Neural cell (in vitro differentiated cells): ENCODE measurements around the gene CFAP161. TPM values are rescaled to one million over a fixed set of nuclear protein-coding genes. Genes with fewer than 3 reads are reported as not detected.

ENCODE experiments used
- H2AFZ ChIP-seq: fragments of 200-600, 300-800 bp; sonication (generic), shearing (Covaris generic); 2 replicates; pipeline ENCODE4 v1.6.0; 2014; ENCODE audit warnings: low read depth, mild to moderate bottlenecking, antibody characterized with exemption, low read length, moderate library complexity
- H3F3A ChIP-seq: fragments of 200-600 bp; shearing (Covaris generic); 2 replicates; pipeline ENCODE4 v1.6.1; 2016; ENCODE audit warnings: mild to moderate bottlenecking, moderate library complexity, mixed read lengths, antibody characterized with exemption, low read length; ENCODE audit not compliant: insufficient read depth, poor library complexity, severe bottlenecking
- H3K27ac ChIP-seq: fragments of 200-600, 300-800 bp; sonication (generic), shearing (Covaris generic); 2 replicates; pipeline ENCODE4 v1.5.1; 2014; ENCODE audit warnings: mild to moderate bottlenecking, low read length, moderate library complexity
- H3K27me3 ChIP-seq: fragments of 300-800, 200-600 bp; sonication (generic), shearing (Covaris generic); 2 replicates; pipeline ENCODE4 v1.6.0; 2014; ENCODE audit warnings: mild to moderate bottlenecking, low read depth, low read length, moderate library complexity; ENCODE audit not compliant: insufficient read depth
- H3K36me3 ChIP-seq: fragments of 300-800, 200-600 bp; sonication (generic), shearing (Covaris generic); 2 replicates; pipeline ENCODE4 v1.5.1; 2014; ENCODE audit warnings: mild to moderate bottlenecking, antibody characterized with exemption, low read length, moderate library complexity; ENCODE audit not compliant: insufficient read depth
- H3K4me2 ChIP-seq: fragments of 300-800, 200-600 bp; sonication (generic), shearing (Covaris generic); 2 replicates; pipeline ENCODE4 v1.6.0; 2014; ENCODE audit warnings: mild to moderate bottlenecking, low read length
- H3K4me3 ChIP-seq: fragments of 300-800, 200-600 bp; sonication (generic), shearing (Covaris generic); 2 replicates; pipeline ENCODE4 v1.5.1; 2014; ENCODE audit warnings: mild to moderate bottlenecking, low read length, moderate library complexity
- H3K79me2 ChIP-seq: fragments of 200-600 bp; shearing (Covaris generic); replicated peaks from 2 replicates; pipeline ENCODE4 v1.6.0; 2014; ENCODE audit warnings: mild to moderate bottlenecking, low read length, moderate library complexity; ENCODE audit not compliant: insufficient read depth
- H3K9ac ChIP-seq: fragments of 300-800, 200-600 bp; sonication (generic), shearing (Covaris generic); 2 replicates; pipeline ENCODE4 v1.6.1; 2016; ENCODE audit warnings: mild to moderate bottlenecking, low read length, mixed read lengths
- H3K9me2 ChIP-seq: fragments of 200-600 bp; shearing (Covaris generic); 2 replicates; pipeline ENCODE4 v1.6.1; 2016; ENCODE audit warnings: mild to moderate bottlenecking, low read length, mixed read lengths; ENCODE audit not compliant: insufficient read depth
- H3K9me3 ChIP-seq: fragments of 200-600, 300-800 bp; sonication (generic), shearing (Covaris generic); 2 replicates; pipeline ENCODE4 v1.6.1; 2016; ENCODE audit warnings: mild to moderate bottlenecking, mixed run types, low read length, moderate library complexity, mixed read lengths
- H4K20me1 ChIP-seq: fragments of 200-600 bp; shearing (Covaris generic); 2 replicates; pipeline ENCODE4 v1.6.1; 2016; ENCODE audit warnings: mild to moderate bottlenecking, mixed run types; ENCODE audit not compliant: insufficient read depth
- EP300 ChIP-seq: fragments of 450-650 bp; conservative IDR thresholded peaks from 2 replicates; pipeline ENCODE4 v1.6.1; 2014; ENCODE audit warnings: antibody characterized with exemption, mild to moderate bottlenecking, moderate library complexity; ENCODE audit not compliant: poor library complexity, severe bottlenecking
- EZH2 ChIP-seq: fragments of 200-600, 300-800 bp; shearing (Covaris generic), sonication (generic); IDR thresholded peaks from 2 replicates; pipeline ENCODE4 v1.6.1; 2014; ENCODE audit warnings: antibody characterized with exemption, low read length, borderline replicate concordance, mild to moderate bottlenecking; ENCODE audit not compliant: insufficient read depth, poor library complexity, severe bottlenecking
- MXI1 ChIP-seq: fragments of 450-650 bp; conservative IDR thresholded peaks from 2 replicates; pipeline ENCODE4 v1.6.1; 2014; ENCODE audit warnings: antibody characterized with exemption, mild to moderate bottlenecking; ENCODE audit not compliant: poor library complexity, severe bottlenecking
- POLR2AphosphoS5 ChIP-seq: IDR thresholded peaks from 2 replicates; pipeline ENCODE4 v1.6.1; 2012
- RAD21 ChIP-seq: fragments of 450-650 bp; conservative IDR thresholded peaks from 2 replicates; pipeline ENCODE4 v1.6.1; 2014; ENCODE audit warnings: antibody characterized with exemption, mild to moderate bottlenecking, moderate library complexity
- SMC3 ChIP-seq: fragments of 450-650 bp; conservative IDR thresholded peaks from 2 replicates; pipeline ENCODE4 v1.6.1; 2014; ENCODE audit warnings: antibody characterized with exemption, mild to moderate bottlenecking, moderate library complexity; ENCODE audit not compliant: poor library complexity
- TAF1 ChIP-seq: IDR thresholded peaks from 2 replicates; pipeline ENCODE4 v1.6.1; 2012; ENCODE audit warnings: low read depth
- polyA plus RNA-seq: library from polyadenylated mRNA; depleted of rRNA; stranded (reverse); fragments of >200 nt; gene quantifications from 2 replicates; pipeline ENCODE4 v1.2.3, GENCODE V29; 2014
- TF ChIP-seq, protein P1 (sequence below): fragments of 450-650 bp; IDR thresholded peaks from 2 replicates; pipeline ENCODE4 v1.5.1; 2014; ENCODE audit warnings: antibody characterized with exemption, mild to moderate bottlenecking, moderate library complexity; ENCODE audit not compliant: poor library complexity, severe bottlenecking
- TF ChIP-seq, protein P2 (sequence below): IDR thresholded peaks from 2 replicates; pipeline ENCODE4 v1.6.1; 2012; ENCODE audit warnings: borderline replicate concordance

The CFAP161 gene
- polyA plus RNA-seq, 1 donor from 2014 or later, result not detected

DNA sequence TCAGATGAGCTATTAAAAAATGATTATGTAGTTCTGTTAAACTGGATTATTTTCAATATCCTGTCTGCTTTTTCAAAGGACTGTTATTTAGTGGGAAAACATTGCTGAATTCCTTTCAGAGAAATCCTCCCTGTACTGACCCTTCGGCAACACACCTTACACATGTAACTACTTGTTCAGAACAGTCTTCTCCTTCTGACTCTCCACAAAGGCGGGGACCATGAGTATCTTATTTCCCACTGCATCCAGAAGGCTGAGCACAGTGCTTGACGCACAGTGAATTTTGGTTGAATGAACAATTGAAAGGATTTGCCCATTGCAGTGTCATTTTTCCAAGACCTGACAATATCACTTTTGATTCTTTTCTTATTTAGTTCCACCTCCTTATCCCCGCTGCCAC lies 23.1 kb upstream of the CFAP161 start:
- no peaks in the 10 kb centered on the region for H3K79me2 ChIP-seq
- no peaks in the 10 kb centered on the region for H3F3A ChIP-seq
- H3K4me2 ChIP-seq, result no peak overlapping the region
- TF ChIP-seq SMC3, result no peak
- TF ChIP-seq, protein P1, sequence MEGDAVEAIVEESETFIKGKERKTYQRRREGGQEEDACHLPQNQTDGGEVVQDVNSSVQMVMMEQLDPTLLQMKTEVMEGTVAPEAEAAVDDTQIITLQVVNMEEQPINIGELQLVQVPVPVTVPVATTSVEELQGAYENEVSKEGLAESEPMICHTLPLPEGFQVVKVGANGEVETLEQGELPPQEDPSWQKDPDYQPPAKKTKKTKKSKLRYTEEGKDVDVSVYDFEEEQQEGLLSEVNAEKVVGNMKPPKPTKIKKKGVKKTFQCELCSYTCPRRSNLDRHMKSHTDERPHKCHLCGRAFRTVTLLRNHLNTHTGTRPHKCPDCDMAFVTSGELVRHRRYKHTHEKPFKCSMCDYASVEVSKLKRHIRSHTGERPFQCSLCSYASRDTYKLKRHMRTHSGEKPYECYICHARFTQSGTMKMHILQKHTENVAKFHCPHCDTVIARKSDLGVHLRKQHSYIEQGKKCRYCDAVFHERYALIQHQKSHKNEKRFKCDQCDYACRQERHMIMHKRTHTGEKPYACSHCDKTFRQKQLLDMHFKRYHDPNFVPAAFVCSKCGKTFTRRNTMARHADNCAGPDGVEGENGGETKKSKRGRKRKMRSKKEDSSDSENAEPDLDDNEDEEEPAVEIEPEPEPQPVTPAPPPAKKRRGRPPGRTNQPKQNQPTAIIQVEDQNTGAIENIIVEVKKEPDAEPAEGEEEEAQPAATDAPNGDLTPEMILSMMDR, result no peak
- no peak for TF ChIP-seq TAF1
- no peak for TF ChIP-seq POLR2AphosphoS5
- TF ChIP-seq, protein P2, sequence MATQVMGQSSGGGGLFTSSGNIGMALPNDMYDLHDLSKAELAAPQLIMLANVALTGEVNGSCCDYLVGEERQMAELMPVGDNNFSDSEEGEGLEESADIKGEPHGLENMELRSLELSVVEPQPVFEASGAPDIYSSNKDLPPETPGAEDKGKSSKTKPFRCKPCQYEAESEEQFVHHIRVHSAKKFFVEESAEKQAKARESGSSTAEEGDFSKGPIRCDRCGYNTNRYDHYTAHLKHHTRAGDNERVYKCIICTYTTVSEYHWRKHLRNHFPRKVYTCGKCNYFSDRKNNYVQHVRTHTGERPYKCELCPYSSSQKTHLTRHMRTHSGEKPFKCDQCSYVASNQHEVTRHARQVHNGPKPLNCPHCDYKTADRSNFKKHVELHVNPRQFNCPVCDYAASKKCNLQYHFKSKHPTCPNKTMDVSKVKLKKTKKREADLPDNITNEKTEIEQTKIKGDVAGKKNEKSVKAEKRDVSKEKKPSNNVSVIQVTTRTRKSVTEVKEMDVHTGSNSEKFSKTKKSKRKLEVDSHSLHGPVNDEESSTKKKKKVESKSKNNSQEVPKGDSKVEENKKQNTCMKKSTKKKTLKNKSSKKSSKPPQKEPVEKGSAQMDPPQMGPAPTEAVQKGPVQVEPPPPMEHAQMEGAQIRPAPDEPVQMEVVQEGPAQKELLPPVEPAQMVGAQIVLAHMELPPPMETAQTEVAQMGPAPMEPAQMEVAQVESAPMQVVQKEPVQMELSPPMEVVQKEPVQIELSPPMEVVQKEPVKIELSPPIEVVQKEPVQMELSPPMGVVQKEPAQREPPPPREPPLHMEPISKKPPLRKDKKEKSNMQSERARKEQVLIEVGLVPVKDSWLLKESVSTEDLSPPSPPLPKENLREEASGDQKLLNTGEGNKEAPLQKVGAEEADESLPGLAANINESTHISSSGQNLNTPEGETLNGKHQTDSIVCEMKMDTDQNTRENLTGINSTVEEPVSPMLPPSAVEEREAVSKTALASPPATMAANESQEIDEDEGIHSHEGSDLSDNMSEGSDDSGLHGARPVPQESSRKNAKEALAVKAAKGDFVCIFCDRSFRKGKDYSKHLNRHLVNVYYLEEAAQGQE, result no peak
- TF ChIP-seq EZH2, result no peak
- no peak for TF ChIP-seq EP300
- TF ChIP-seq RAD21, result no peak
- TF ChIP-seq MXI1, result no peak
- H3K36me3 ChIP-seq, result no peaks in the 10 kb centered on the region
- H3K9me3 ChIP-seq, result no peaks in the 10 kb centered on the region
- no peak overlapping the region for H3K4me3 ChIP-seq
- H2AFZ ChIP-seq, result no peak overlapping the region
- no peak overlapping the region for H3K9ac ChIP-seq
- H3K9me2 ChIP-seq, result no peaks in the 10 kb centered on the region
- H4K20me1 ChIP-seq, result no peaks in the 10 kb centered on the region
- no peaks in the 10 kb centered on the region for H3K27me3 ChIP-seq
- no peak overlapping the region for H3K27ac ChIP-seq

DNA sequence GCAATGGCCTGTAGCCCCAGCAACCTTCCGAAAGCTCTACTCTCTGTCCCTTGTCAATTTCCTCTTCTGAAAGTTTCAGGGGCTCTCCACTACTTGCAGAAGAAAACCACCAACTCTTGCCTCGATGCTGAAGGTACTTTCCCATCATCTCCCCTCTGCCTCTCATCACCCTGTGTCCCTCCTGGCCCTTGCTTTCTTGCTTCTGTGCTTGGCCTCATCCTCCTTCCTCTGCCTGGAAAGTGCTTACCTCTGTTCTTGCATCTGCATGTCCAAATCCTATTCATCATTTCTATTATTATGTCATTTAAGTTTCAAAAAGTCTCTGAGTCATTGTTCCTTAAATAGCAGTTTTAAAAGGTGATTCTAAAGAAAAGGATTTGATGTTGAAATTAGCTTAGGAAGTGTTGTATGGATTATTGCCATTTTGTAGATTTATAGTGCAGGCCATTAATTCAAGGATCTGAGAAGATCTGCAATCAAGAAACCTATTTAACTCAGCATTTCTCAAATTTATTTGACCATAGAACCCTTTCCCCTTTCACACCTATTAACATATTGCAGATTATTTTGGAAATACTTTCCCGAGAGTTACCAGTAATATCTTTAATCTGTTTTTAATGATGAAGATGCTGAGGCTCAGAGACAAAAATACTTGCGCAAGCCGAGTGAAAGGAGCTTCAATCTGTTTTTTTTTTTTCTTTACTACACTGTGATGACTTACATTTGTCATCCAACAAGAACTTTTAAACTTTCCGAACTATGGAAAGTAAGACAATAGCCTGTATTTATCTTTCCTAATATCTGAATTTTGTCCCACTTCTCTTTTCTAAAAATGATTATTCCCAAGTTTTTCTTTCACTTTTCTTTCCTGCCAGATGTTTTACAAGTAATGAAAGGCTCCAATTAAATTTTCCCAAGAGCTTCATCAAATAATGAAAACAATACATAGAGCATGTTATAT lies 22.3 kb upstream of the CFAP161 start:
- no peak overlapping the region for H3K4me3 ChIP-seq
- H3K9me2 ChIP-seq, result no peaks in the 10 kb centered on the region
- H3K9me3 ChIP-seq, result no peaks in the 10 kb centered on the region
- H3F3A ChIP-seq, result no peaks in the 10 kb centered on the region
- H3K36me3 ChIP-seq, result no peaks in the 10 kb centered on the region
- H3K4me2 ChIP-seq, result no peak overlapping the region
- no peak for TF ChIP-seq EZH2
- no peak for TF ChIP-seq SMC3
- TF ChIP-seq, protein P1, result no peak
- no peak for TF ChIP-seq POLR2AphosphoS5
- TF ChIP-seq, protein P2, result no peak
- TF ChIP-seq TAF1, result no peak
- no peak for TF ChIP-seq EP300
- TF ChIP-seq MXI1, result no peak
- H2AFZ ChIP-seq, result no peak overlapping the region
- H3K9ac ChIP-seq, result no peak overlapping the region
- H3K27me3 ChIP-seq, result no peaks in the 10 kb centered on the region
- H3K79me2 ChIP-seq, result no peaks in the 10 kb centered on the region
- no peak overlapping the region for H3K27ac ChIP-seq
- no peaks in the 10 kb centered on the region for H4K20me1 ChIP-seq
